Fibroblast of lung (primary cell): ENCODE measurements around the gene BHLHA9.

ENCODE experiments used
- CTCF ChIP-seq, 2 donors: IDR thresholded peaks in 1 of 2; conservative IDR thresholded peaks in 1 of 2; 1 replicate in 1 of 2; 2 replicates in 1 of 2; pipeline ENCODE4 v1.5.1; 2011 to 2012; ENCODE audit warnings: low read length in 2 of 2, control low read depth in 1 of 2, inconsistent platforms in 1 of 2, low read depth in 1 of 2, mild to moderate bottlenecking in 1 of 2
- EZH2 ChIP-seq: IDR thresholded peaks from 2 replicates; pipeline ENCODE4 v1.5.1; 2012; ENCODE audit warnings: low read length, control low read depth, mild to moderate bottlenecking; ENCODE audit errors: missing control alignments

- TF ChIP-seq CTCF (conservative IDR thresholded peaks at IDR 0.05 in 1 of 2, IDR thresholded peaks at IDR 0.05 in 1 of 2; ENCODE audit: low read depth in 1 of 2, low read length in 2 of 2) (no peak), EZH2 (no peak)
Observed at GRCh38 chr17:1260086-1260769, 10.0 kb upstream of the BHLHA9 start.
